ENCODE measurements around the gene TAX1BP1.
A peak's percentile ranks its signal among the peaks of the same experiment; 100 is the strongest.
"Not testable (repeated sequence)": the region's sequence is repeated elsewhere in the genome, so short reads cannot be mapped to it uniquely, and the experiment has no call there.

The TAX1BP1 gene

DNA sequence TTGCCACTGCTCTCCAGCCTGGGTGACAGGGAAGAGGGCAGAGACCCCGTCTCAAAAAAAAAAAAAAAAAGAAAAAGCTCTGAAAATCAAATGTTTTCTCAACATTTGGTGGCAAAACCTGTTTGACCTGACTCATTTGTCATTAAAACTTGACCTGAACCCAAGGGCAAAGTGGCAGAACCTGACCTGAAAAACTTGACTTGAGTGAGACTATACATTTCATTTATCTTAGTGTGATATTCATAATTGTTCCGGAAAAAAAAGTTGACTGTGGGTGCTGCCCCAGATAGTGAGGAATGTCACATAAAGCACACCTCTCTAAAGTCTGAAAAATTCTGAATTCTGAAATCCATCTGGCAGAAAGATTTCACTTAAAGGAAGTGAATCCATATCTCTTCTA is 2.3 kb upstream of the TAX1BP1 start:
- no peak for DNase-seq (ENCODE audit: low read depth in 2 of 3, low spot score in 2 of 3)

DNA sequence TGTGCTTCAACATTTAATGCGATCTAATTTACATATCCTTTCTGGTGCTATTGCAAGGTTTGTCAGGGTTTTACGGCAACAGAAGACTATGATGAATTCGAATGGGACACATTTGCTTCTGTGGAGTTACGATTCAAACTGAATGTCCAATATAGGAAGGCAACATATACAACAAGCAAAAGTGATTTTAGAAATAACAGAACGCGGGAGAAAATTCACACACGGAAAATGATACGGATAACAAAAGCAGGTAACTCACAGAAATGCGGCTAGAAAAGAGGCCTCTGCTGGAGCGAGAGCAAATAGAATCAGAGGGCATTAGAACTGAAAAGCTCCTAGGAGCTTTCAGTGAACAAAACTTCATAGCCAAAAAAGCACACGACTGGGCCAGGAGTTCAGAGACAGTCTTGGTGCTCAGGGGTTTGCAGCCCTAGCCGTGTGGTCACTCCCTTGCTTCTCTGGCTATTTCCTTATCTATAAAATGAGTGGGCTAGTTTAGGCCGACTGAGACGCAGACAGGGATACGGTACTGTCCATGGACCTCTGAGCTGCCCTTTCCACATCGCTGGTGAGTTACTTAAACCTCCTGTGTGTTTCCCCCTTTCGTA is 557 bp upstream of the TAX1BP1 start:
- DNase-seq (ENCODE audit: low read depth in 2 of 3, low spot score in 2 of 3), result no peak

DNA sequence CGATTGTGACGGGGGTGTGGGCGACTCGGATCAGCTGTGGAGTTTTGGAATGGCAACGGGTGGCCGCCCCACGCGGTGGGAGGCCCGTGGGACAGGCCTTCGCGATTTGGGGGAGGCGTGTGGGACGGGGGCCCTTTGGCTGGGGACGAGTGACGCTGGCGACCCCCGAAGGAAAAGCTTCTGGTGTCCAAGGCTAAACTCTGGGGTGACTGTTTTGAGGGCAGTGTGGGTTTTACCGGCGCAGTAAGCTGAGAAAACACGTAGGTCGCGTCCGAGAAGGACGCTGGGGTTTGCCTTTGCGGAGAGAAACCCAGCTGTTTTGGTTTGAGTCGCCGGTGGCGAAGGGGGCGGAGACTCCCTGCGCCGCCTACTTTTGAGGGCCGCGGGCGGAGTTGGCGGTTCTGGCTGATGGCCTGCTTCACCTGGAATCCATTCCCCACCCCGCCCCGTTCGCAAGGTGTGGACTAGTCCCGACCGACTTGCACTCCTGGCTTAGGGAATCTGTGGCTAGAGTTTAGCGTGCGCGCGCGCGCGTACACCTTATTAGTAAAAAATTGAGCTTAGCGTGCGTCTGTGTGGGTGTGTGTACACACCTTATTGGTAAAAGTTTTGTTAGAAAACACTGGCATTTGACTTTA is 606 bp downstream of the TAX1BP1 start:
- DNase-seq (ENCODE audit: low read depth in 2 of 3, low spot score in 2 of 3), result peak; percentile 66 to 79 (median 70)

- not testable (repeated sequence) for DNase-seq (ENCODE audit: low read depth in 2 of 3, low spot score in 2 of 3)
Observed at GRCh38 chr7:27742091-27742710, 2.2 kb downstream of the TAX1BP1 start.

- no peak for DNase-seq (ENCODE audit: low read depth in 2 of 3, low spot score in 2 of 3)
Observed at GRCh38 chr7:27745064-27745583, 5.2 kb downstream of the TAX1BP1 start.

DNA sequence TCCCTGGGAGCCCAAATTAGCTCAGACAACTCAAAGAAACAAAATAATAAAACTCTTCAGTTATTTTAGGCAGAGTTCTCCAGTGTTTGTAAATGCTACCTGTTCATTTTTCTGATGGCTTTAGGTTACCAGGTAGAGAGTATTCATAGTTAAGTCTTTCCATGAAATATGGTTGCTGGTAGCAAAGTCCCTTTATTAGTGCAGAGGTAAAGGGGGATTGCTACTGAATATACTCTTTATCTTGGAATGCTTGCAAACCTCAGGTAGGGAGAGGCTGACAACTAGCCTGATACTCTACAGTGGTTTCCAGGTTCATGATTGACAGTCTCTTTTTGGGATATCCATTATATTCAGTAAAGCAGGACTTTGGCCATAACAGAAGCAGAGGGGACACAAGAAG is 6.5 kb downstream of the TAX1BP1 start:
- no peak for DNase-seq (ENCODE audit: low read depth in 2 of 3, low spot score in 2 of 3)

- DNase-seq (ENCODE audit: low read depth in 2 of 3, low spot score in 2 of 3), result no peak
Observed at GRCh38 chr7:27746978-27747377, 7.0 kb downstream of the TAX1BP1 start.

DNA sequence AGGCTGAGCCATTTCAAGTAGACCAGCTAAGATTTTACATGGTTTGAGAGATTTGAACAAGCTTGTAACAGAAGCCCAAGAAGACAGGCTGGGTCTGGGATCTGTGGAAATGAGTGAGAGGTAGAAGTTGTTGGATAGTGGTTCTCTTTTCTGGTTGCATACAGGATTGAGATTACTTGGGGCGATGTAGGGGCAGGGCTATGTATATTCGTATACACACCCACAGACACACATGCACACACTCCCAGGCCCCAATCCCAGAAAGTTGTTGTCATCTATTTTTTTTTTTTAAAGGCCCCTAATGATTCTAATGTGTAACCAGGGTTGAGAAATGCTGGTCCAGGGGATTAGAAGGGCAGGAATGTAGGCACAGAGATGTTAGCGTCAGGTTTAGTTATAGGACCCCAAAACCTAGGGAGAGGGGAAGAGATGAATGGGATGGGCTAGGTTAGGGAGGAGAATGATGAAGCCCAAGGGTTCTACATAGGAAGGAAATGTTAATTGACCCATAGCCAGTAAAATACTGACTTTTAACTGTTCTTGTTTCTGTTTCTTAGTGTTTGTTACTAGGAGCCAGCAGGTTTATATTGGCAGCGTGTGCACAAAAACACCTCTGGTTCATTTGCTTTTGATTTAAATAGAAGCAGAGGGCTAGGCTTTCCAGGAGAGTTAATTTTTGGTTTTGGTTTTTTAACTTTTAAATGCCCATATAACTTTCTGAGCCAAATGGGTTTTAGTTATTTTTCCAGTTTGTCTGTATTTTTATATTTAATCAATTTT is 7.8 kb downstream of the TAX1BP1 start:
- no peak for DNase-seq (ENCODE audit: low read depth in 2 of 3, low spot score in 2 of 3)

DNA sequence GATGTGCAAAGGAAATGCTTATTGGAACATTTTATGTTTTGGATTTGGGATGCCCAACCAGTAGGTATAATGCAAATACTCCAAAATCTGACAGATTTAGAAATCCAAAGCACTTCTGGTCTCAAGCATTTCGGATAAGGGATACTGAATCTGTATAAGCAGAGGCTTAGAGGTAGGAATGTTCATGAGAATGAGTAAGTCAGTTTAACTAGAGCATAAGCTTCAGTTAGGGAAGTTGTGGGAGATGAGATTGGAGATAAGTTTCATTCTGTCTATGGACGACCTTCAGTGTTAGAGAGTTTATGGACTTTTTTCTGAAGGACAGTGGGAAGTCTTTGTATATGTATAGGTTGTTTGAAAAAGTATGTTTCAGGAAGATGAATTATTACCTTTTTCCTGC is 10.4 kb downstream of the TAX1BP1 start:
- no peak for DNase-seq (ENCODE audit: low read depth in 2 of 3, low spot score in 2 of 3)

DNA sequence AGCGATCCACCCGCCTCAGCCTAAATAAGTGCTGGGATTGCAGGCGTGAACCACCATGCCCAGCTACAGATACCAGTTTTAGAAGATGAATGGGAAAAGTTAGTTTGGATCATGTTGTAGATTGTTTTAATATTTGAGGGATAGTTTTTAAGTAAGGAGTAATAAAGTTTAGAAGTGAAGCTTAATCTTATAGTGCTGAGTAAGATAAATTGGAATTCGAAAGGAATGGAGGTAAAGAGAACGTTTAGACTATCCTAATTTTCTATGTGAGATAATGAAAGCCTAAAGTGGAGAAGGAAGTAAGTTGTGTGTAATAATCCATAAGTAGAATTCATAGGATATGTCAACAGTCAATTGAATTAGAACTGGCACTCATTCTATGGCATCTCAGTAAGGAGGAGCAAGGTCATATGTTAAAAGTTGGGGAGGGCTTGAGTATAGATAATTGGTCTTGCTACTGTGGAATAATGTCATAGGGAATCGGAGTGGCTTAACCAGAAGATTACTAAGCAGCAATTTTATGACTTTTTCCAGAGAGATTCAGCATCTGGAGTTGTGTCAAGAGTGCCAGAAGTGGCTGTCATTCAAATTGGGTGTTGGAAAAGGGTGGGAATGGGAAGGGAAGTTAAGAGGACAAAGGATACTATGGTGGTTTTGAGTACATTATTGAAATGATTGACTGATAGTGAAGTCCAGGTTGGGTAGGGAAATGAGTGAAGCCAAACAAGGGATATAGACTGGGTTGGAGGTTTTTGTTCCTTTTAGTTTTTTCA is 12.1 kb downstream of the TAX1BP1 start:
- DNase-seq (ENCODE audit: low read depth in 2 of 3, low spot score in 2 of 3), result no peak

DNA sequence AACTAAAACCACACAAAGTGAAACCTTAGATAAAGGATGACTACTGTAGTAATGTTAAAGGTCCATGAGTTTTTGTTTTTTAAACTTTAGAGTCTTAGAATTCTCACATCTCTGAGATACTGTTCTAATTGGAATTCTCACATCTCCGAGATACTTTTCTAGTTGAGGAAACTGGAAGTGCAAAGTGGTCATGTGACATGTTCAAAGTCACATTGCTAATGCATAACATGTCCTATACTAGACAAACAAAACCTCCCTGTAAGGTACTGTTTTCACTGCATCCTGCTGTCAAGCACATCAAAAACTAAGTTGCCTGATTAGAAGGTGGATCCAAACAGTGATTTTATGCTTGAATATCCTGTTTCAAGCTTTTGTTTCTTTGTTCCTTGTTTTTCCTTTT is 13.9 kb downstream of the TAX1BP1 start:
- DNase-seq (ENCODE audit: low read depth in 2 of 3, low spot score in 2 of 3), result no peak

DNA sequence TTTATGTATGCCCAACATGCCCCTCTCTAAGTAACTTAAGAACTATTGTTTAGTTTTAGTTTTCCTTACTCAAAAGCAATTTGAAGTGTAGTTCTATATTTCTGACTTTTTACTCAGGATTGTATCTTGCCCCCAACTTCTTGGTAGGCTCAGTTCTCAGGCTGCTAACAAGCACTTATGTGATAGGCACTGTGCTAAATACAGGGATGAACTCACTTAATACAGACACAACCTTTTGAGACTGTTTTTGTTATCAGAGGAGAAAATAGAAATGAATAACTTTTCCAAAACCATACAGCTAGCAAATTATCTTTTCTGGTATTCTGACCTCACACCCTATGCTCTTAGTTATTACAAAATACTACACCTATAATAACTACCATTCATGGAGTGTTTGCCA is 16.3 kb downstream of the TAX1BP1 start:
- DNase-seq (ENCODE audit: low read depth in 2 of 3, low spot score in 2 of 3), result no peak

GRCh38 chr7:27759491-27759890 is 19.5 kb downstream of the TAX1BP1 start:
- DNase-seq (ENCODE audit: low read depth in 2 of 3, low spot score in 2 of 3), result no peak

- no peak for DNase-seq (ENCODE audit: low read depth in 2 of 3, low spot score in 2 of 3)
Observed at GRCh38 chr7:27762062-27762461, 22.1 kb downstream of the TAX1BP1 start.

GRCh38 chr7:27763983-27764508 is 24.1 kb downstream of the TAX1BP1 start:
- no peak for DNase-seq (ENCODE audit: low read depth in 2 of 3, low spot score in 2 of 3)

GRCh38 chr7:27765841-27766240 is 25.9 kb downstream of the TAX1BP1 start:
- no peak for DNase-seq (ENCODE audit: low read depth in 2 of 3, low spot score in 2 of 3)

DNA sequence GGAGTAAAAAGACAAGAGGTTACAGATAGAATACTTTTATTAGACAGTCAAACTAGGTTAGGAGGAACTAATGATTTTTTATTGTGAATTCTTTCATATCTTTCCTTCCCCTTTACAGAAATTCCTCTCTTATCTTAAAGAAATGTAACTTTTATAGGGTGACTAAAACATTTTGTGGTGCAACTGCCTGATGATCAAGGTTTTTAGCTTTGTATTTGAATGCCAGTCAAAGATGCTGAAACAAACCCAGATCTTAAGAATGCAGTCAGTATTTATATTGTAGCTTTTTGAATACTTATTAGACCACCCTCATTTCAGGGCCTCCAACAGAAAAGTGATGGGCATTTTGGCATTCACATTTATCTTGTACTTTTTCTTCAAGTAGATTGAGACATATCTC is 27.4 kb downstream of the TAX1BP1 start:
- no peak for DNase-seq (ENCODE audit: low read depth in 2 of 3, low spot score in 2 of 3)

GRCh38 chr7:27771111-27771510 is 31.1 kb downstream of the TAX1BP1 start:
- DNase-seq (ENCODE audit: low read depth in 2 of 3, low spot score in 2 of 3), result no peak

DNA sequence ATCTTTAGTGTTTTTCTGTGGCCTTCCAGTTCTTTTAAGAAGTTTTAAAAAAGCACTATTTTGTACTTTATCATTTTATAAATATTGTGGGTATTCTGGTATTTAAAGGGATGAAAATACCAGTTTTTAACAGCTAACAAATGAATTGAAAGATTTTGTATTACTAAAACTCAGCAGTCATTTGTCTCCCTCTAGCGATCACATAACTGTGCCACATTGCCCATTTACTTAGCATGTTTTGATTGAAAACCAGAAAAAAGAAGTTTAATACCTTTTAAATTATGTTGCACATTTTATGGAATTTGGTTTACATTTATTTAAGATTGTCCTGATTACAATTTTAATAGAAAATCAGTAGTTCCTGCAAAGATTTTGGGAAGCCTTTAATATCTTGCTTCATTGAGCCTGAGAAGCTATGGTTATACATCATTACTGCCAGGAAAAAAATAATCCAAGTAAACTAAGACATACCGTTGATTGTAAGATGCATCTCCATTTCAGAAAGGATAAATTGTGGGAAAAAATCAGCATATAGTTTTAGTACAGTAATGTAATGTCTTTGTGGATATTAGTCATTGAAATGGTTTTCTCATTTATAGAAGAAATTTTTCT is 34.9 kb downstream of the TAX1BP1 start:
- DNase-seq (ENCODE audit: low read depth in 2 of 3, low spot score in 2 of 3), result no peak

DNA sequence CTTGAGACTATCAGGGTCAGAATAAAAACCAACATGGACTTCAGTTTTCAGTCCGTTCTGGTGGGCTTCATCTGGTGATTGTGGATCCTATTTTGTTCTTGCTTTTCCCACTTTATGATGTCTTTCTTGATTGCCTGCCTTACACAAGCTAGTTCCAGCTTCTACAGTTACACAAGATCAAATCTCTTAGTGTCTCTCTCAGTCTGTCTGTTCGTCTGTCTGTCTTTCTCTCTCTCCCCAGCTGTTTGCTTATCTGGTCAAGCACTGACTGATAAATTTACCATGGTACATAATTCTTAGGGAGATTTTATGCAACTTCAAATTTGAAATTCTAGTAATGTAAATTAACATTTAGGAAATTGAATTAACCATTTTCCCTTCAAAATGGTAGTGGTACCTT is 35.8 kb downstream of the TAX1BP1 start:
- DNase-seq (ENCODE audit: low read depth in 2 of 3, low spot score in 2 of 3), result no peak

Measured in activated CD8-positive, alpha-beta memory T cell treated with anti-CD3 and anti-CD28 coated beads for 48 hours (primary cell).